Activated T-cell treated with anti-CD3 and anti-CD28 coated beads for 48 hours (primary cell): ENCODE measurements around the gene HOPX.
"Not testable (repeated sequence)": the region's sequence is repeated elsewhere in the genome, so short reads cannot be mapped to it uniquely, and the experiment has no call there.

ENCODE experiments used
- DNase-seq: peaks from one replicate; pipeline ENCODE4 v3.0.0-alpha.2; 2020; ENCODE audit warnings: low read depth

Gene HOPX

GRCh38 chr4:56626963-56627362 lies 54.1 kb downstream of the HOPX start:
- DNase-seq = no peak

GRCh38 chr4:56626420-56626819 lies 54.7 kb downstream of the HOPX start:
- DNase-seq = no peak

- no peak for DNase-seq
Measured at GRCh38 chr4:56622176-56622575, 58.9 kb downstream of the HOPX start.

DNA sequence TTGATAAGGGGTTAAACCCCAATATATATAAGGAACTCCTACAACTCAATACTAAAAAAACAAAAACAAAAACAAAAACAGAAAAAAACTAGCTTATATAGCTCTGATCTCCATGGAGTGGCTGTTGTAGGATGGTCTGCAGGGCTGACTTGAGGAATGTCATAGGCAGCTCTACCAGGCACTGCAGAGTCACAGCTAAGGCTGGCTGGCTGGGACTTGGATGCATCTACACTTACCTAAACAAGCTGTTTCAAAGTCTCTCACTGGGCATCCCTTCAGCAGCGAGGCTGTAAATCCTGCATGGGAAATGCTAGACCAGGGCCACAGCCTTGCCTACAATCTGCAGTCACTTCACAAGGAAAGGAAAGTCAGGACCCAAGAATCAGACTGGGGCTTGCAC lies 61.3 kb downstream of the HOPX start:
- DNase-seq = no peak

DNA sequence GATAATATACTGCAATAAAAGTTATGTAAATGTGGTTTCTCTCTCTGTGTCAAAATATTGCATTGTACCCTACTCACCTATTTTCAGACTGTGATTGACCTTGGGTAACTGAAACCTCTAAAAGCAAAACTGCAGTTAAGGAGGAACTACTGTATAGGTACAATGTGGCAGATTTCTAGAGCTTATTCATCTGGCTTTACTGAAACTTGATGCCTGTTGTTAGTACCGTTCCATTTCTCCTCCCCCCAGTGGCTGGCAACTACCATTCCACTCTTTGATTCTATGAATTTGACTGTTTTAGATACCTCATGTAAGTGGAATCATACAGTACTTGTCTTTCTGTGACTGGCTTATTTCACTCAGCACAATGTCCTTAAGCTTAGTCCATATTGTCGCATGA lies 61.9 kb downstream of the HOPX start:
- DNase-seq = no peak

DNA sequence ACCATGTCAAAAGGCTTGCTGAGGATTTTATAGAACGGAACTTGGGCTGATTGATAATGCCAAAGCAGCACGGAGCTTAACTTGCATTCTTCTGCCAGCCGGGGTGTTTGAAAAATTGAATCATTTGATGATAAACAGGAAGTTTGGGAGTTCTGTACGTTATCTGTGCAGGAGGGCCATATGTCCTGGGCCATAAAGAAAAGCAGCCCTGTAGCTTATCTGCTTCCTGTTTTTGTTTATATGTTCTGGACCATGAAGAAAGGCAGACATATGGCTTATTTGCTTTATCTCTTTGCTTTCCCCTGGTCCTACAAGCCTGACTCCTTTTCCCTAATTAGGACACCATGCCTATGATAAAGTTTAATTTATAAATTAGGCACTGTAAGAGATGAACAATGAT lies 62.4 kb downstream of the HOPX start:
- no peak for DNase-seq

GRCh38 chr4:56613101-56613862 lies 67.8 kb downstream of the HOPX start:
- no peak for DNase-seq

DNA sequence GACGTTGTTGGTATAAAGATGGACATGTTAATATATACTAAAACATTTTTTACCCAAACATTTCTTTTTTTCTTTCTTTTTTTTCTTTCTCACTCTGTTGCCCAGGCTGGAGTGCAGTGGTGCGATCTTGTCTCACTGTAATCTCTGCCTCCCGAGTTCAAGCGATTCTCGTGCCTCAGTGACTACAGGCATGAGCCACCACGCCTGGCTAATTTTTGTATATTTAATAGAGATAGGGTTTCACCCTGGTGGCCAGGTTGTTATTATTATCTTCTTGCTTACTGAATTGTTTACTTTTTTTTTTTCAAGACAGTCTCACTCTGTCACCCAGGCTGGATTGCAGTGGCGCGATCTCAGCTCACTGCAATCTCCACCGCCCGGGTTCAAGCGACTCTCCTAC lies 68.8 kb downstream of the HOPX start:
- DNase-seq = no peak

- no peak for DNase-seq
Measured at GRCh38 chr4:56611501-56611900, 69.6 kb downstream of the HOPX start.

- not testable (repeated sequence) for DNase-seq
Measured at GRCh38 chr4:56610170-56610569, 70.9 kb downstream of the HOPX start.

- no peak for DNase-seq
Measured at GRCh38 chr4:56607926-56608325, 73.2 kb downstream of the HOPX start.

DNA sequence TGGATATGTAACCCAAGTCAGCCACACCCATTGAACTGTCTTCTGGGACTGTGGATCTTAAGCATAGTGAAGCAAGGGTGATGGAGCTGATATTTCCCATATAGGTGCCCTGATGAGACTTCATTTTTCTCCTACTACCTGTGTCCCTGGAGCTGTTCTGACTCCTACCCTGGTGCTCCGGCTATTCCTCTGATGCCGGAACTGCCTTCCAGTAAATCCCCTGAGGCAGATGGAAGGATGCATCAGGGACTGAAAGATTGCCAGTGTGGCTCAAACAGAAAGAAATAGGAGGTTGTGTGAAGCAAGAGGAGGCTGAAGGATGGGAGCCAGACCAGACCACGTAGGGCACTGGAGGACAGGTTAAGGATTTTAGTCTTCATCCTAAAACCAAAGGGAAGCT lies 74.7 kb downstream of the HOPX start:
- DNase-seq = no peak

DNA sequence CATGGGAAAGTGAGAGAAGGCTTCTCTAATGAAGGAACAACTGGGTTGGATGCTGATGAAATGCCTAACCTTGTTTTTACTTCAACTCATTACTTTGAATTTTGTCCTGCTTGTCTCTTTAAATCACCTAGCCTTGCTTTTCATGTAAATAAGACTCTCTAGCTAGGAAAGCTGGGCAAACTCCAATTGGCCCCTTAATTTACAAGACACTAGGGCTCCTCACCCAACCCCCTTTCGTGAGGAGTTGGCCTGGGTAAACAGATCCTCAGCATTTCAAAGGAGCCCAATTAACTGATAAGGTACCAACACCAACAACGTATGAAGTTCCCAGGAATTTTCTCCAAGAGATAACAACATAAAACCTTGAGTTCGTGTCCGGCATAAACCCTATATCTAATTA lies 75.6 kb downstream of the HOPX start:
- not testable (repeated sequence) for DNase-seq

GRCh38 chr4:56603297-56603696 lies 77.8 kb downstream of the HOPX start:
- no peak for DNase-seq
